Endothelial cell of umbilical vein (primary cell): ENCODE data around the gene TECRL. TPM values are rescaled to one million over a fixed set of nuclear protein-coding genes. Genes with fewer than 3 reads are reported as not detected.

Experiments
- BruUV-seq: library from RNA; stranded (reverse); fragments of 400-500 nt; replicated peaks from 2 replicates; lab custom pipeline; 2021; lab: Mats Ljungman, UMichigan
- CTCF ChIA-PET: fragments of 300-600, 350-600 bp; sonication (Branson Sonifier 250); formaldehyde crosslinking; loops from one replicate; lab custom pipeline; 2021; ENCODE audit warnings: antibody characterized with exemption, inconsistent platforms; lab: Charles Lee
- POLR2A ChIA-PET: fragments of 300-600, 350-600 bp; sonication (Branson Sonifier 250); formaldehyde crosslinking; loops from one replicate; lab custom pipeline; 2021; ENCODE audit warnings: antibody characterized with exemption, inconsistent platforms; lab: Charles Lee
- DNase-seq: peaks from one replicate; pipeline ENCODE4 v3.0.0-alpha.2; 2011; ENCODE audit warnings: low read depth, low spot score
- FAIRE-seq: peaks from 2 replicates; lab custom pipeline; 2011; peaks lifted over from hg19 to GRCh38; lab: Jason Lieb, UNC
- H2AFZ ChIP-seq: 2 replicates; pipeline ENCODE4 v1.6.0; 2012; ENCODE audit warnings: low read depth, low read length, control low read depth, inconsistent platforms
- H3K27ac ChIP-seq: 2 replicates; pipeline ENCODE4 v1.5.1; 2011; ENCODE audit warnings: low read depth, mild to moderate bottlenecking, control low read depth, low read length, moderate library complexity; ENCODE audit not compliant: insufficient read depth
- H3K27me3 ChIP-seq, 2 experiments: 2 replicates each; pipeline versions ENCODE4 v1.6.0 to v1.6.1; 2011; ENCODE audit warnings: low read length in 2 of 2, mixed read lengths in 1 of 2; ENCODE audit not compliant: control insufficient read depth in 2 of 2, insufficient read depth in 2 of 2
- H3K36me3 ChIP-seq, 2 experiments: 2 replicates in 1 of 2; 3 replicates in 1 of 2; pipeline ENCODE4 v1.5.1; 2011; ENCODE audit warnings: low read length in 2 of 2, mild to moderate bottlenecking in 1 of 2, moderate library complexity in 1 of 2; ENCODE audit not compliant: control insufficient read depth in 2 of 2, insufficient read depth in 2 of 2; ENCODE audit errors: extremely low read depth in 1 of 2
- H3K4me1 ChIP-seq: 3 replicates; pipeline ENCODE4 v1.5.1; 2011; ENCODE audit warnings: mild to moderate bottlenecking, low read length; ENCODE audit not compliant: control insufficient read depth, insufficient read depth; ENCODE audit errors: extremely low read depth
- H3K4me2 ChIP-seq: 2 replicates; pipeline ENCODE4 v1.6.1; 2011; ENCODE audit warnings: low read length, control low read depth, mixed read lengths; ENCODE audit not compliant: insufficient read depth
- H3K4me3 ChIP-seq, 3 experiments: fragments of 200-600 bp in 1 of 3; sonication (generic), shearing (Covaris generic) in 1 of 3; replicated peaks in 1 of 3; 2 replicates each; pipeline ENCODE4 v1.5.1; 2011 to 2016; ENCODE audit warnings: control low read depth in 3 of 3, low read length in 3 of 3, mild to moderate bottlenecking in 2 of 3, inconsistent platforms in 1 of 3, low read depth in 1 of 3, moderate library complexity in 1 of 3; ENCODE audit not compliant: insufficient read depth in 1 of 3
- H3K79me2 ChIP-seq: 2 replicates; pipeline ENCODE4 v1.6.0; 2012; ENCODE audit warnings: low read length, inconsistent platforms; ENCODE audit not compliant: control insufficient read depth, insufficient read depth
- H3K9ac ChIP-seq: replicated peaks from 2 replicates; pipeline ENCODE3; 2011; ENCODE audit warnings: low read length, control low read depth; ENCODE audit not compliant: insufficient read depth; ENCODE audit errors: extremely low read depth
- H3K9me1 ChIP-seq: replicated peaks from 3 replicates; pipeline ENCODE4 v1.6.0; 2011; ENCODE audit warnings: mild to moderate bottlenecking, low read length; ENCODE audit not compliant: control insufficient read depth, insufficient read depth; ENCODE audit errors: extremely low read depth
- H3K9me3 ChIP-seq: replicated peaks from 2 replicates; pipeline ENCODE4 v1.5.1; 2012; ENCODE audit warnings: low read length, inconsistent platforms; ENCODE audit not compliant: control insufficient read depth, insufficient read depth
- H4K20me1 ChIP-seq: replicated peaks from 2 replicates; pipeline ENCODE3; 2011; ENCODE audit warnings: mild to moderate bottlenecking, low read length; ENCODE audit not compliant: control insufficient read depth, insufficient read depth; ENCODE audit errors: extremely low read depth
- CTCF ChIP-seq, 2 donors: IDR thresholded peaks; 1 replicate in 1 of 2; 2 replicates in 1 of 2; pipeline ENCODE4 v1.5.1; 2011; ENCODE audit warnings: low read length in 2 of 2, mild to moderate bottlenecking in 2 of 2, moderate library complexity in 2 of 2, control low read depth in 1 of 2, inconsistent platforms in 1 of 2, low read depth in 1 of 2; ENCODE audit not compliant: insufficient read depth in 1 of 2; ENCODE audit errors: extremely low read depth in 1 of 2
- EZH2 ChIP-seq: IDR thresholded peaks from 2 replicates; pipeline ENCODE4 v1.6.1; 2012; ENCODE audit warnings: borderline replicate concordance, low read depth, mild to moderate bottlenecking, moderate library complexity, low read length, inconsistent platforms; ENCODE audit not compliant: severe bottlenecking
- FOS ChIP-seq: IDR thresholded peaks from 2 replicates; pipeline ENCODE4 v1.6.1; 2011; ENCODE audit warnings: mild to moderate bottlenecking, low read length, moderate library complexity, borderline replicate concordance; ENCODE audit not compliant: insufficient read depth
- GATA2 ChIP-seq: IDR thresholded peaks from 2 replicates; pipeline ENCODE4 v1.7.0; 2011; ENCODE audit warnings: low read depth, mild to moderate bottlenecking, moderate library complexity, mixed read lengths, low read length; ENCODE audit not compliant: insufficient read length, insufficient read depth
- JUN ChIP-seq: IDR thresholded peaks from 2 replicates; pipeline ENCODE4 v1.6.1; 2011; ENCODE audit warnings: borderline replicate concordance, low read depth; ENCODE audit not compliant: insufficient read length, insufficient read depth
- MAX ChIP-seq: IDR thresholded peaks from 2 replicates; pipeline ENCODE4 v1.6.1; 2011; ENCODE audit not compliant: insufficient read depth, insufficient read length
- MYC ChIP-seq: IDR thresholded peaks from one replicate; pipeline ENCODE4 v1.6.1; 2011; ENCODE audit warnings: mild to moderate bottlenecking, low read depth, low read length
- POLR2A ChIP-seq: IDR thresholded peaks from 2 replicates; pipeline ENCODE4 v1.6.1; 2012; ENCODE audit warnings: low read depth, mild to moderate bottlenecking, control low read depth, low read length
- POLR2AphosphoS5 ChIP-seq: IDR thresholded peaks from 2 replicates; pipeline ENCODE4 v1.6.1; 2012; ENCODE audit warnings: low read depth, mild to moderate bottlenecking, control low read depth, low read length, moderate library complexity; ENCODE audit not compliant: insufficient read depth
- dilution Hi-C: fragments of 300-500 bp; cut with MboI; formaldehyde crosslinking; loops from one replicate; pipeline ENCODE4 v1.15.0; 2019; ENCODE audit warnings: low sequenced_read_pairs; ENCODE audit not compliant: extremely low pct_ligation_motif_present
- intact Hi-C: fragments of 100-400 bp; cut with micrococcal nuclease; formaldehyde crosslinking; loops from one replicate; pipeline ENCODE4 v1.10.0; 2022
- polyA plus RNA-seq, 4 experiments: library from polyadenylated mRNA; depleted of rRNA in 3 of 4; stranded (reverse) in 3 of 4; unstranded in 1 of 4; fragments of >200 nt; gene quantifications; 2 replicates each; pipeline versions ENCODE4 v1.2.1 to v1.2.3, GENCODE V29; 2011 to 2012; ENCODE audit warnings: missing spikeins in 1 of 4
- total RNA-seq: library from RNA; stranded (reverse); gene quantifications from 2 replicates; pipeline ENCODE4 v1.2.3, GENCODE V29; 2021

The TECRL gene
- total and polyA plus RNA-seq, 2 donors (not counting 3 experiments of a cell fraction or from before 2014, with no cell fraction given): not detected

- no TSS peak for BruUV-seq
- ChIA-PET POLR2A (no interaction called here), CTCF (no interaction called here)
- Histone ChIP-seq H3K4me2 (no peak overlapping the region), H3K9me1 (no peaks in the 10 kb centered on the region), H3K79me2 (no peaks in the 10 kb centered on the region), H3K27me3 (no peaks in the 10 kb centered on the region), H3K9me3 (peaks cover 3% of the 10 kb centered on the region), H3K36me3 (no peaks in the 10 kb centered on the region), H3K4me1 (no peaks in the 10 kb centered on the region), H3K27ac (no peak overlapping the region), H4K20me1 (no peaks in the 10 kb centered on the region), H3K4me3 (no peak overlapping the region), H2AFZ (no peak overlapping the region), H3K9ac (no peak overlapping the region)
- no peak for TF ChIP-seq FOS
- no peak for TF ChIP-seq EZH2
- no peak for TF ChIP-seq MAX
- dilution Hi-C loops (no loop called here), intact Hi-C loops (no loop called here)
- FAIRE-seq: no peak
- no peak for DNase-seq
These were observed 48.4 kb downstream of the TECRL start for GRCh38 chr4:64360664-64361398.

- CTCF ChIA-PET: no interaction called here
- Histone ChIP-seq H4K20me1 (no peaks in the 10 kb centered on the region), H3K79me2 (no peaks in the 10 kb centered on the region), H3K4me3 (no peak overlapping the region), H3K4me1 (no peaks in the 10 kb centered on the region), H3K4me2 (no peak overlapping the region), H3K27me3 (no peaks in the 10 kb centered on the region), H3K9me1 (no peaks in the 10 kb centered on the region), H3K9me3 (peaks cover 3% of the 10 kb centered on the region), H2AFZ (no peak overlapping the region), H3K27ac (no peak overlapping the region), H3K36me3 (no peaks in the 10 kb centered on the region), H3K9ac (no peak overlapping the region)
- BruUV-seq: no TSS peak
- FAIRE-seq (no peak), DNase-seq (no peak)
- POLR2A ChIA-PET: no interaction called here
- no peak for TF ChIP-seq MAX
- TF ChIP-seq FOS: no peak
- TF ChIP-seq JUN: no peak
- TF ChIP-seq EZH2: no peak
- TF ChIP-seq POLR2AphosphoS5: no peak
- no peak for TF ChIP-seq MYC
- no peak for TF ChIP-seq CTCF (IDR thresholded peaks at IDR 0.05; ENCODE audit: extremely low read depth in 1 of 2, insufficient read depth in 1 of 2, low read depth in 1 of 2, low read length in 2 of 2)
- TF ChIP-seq GATA2: no peak
- TF ChIP-seq POLR2A: no peak
- dilution Hi-C loops (no loop called here), intact Hi-C loops (no loop called here)
These were observed 49.8 kb downstream of the TECRL start for GRCh38 chr4:64359489-64359888.
